Mucosa of descending colon (tissue), 3 donors: ENCODE data around the gene ZC3H11A. TPM values are rescaled to one million over a fixed set of nuclear protein-coding genes. Genes with fewer than 3 reads are reported as not detected.

Experiments used
- ATAC-seq: fragments of 200-7000 bp; cut with Tn5 transposase; one replicate; pipeline ENCODE4 v1.9.1; 2020; ENCODE audit warnings: mild to moderate bottlenecking, moderate library complexity
- DNase-seq, 3 donors: peaks; one replicate each; pipeline ENCODE4 v3.0.0-alpha.2; 2020
- H3K36me3 ChIP-seq: fragments of 200-600 bp; one replicate; pipeline ENCODE4 v1.8.0; 2021; ENCODE audit warnings: low read depth, mild to moderate bottlenecking
- H3K4me1 ChIP-seq: fragments of 200-600 bp; one replicate; pipeline ENCODE4 v1.8.0; 2021; ENCODE audit warnings: low read depth, mild to moderate bottlenecking
- H3K4me3 ChIP-seq: fragments of 200-600 bp; one replicate; pipeline ENCODE4 v1.8.0; 2021; ENCODE audit warnings: mild to moderate bottlenecking
- H3K9me3 ChIP-seq: fragments of 200-600 bp; one replicate; pipeline ENCODE4 v1.8.0; 2021; ENCODE audit warnings: mild to moderate bottlenecking
- intact Hi-C, 2 donors: fragments of 100-400 bp; cut with DNase I in 1 of 2; cut with micrococcal nuclease in 1 of 2; formaldehyde crosslinking; loops; one replicate each; pipeline versions ENCODE4 v1.11.0 to v1.11.1; 2022; cut with DNase I, micrococcal nuclease
- total RNA-seq, 3 donors: library from RNA; stranded (reverse); fragmentation: NEBNext Ultra II Directional in 2 of 3; extraction: Animal tissue kit (Norgen Biotek cat#: 25700) in 2 of 3; gene quantifications; one replicate each; pipeline versions ENCODE4 v1.2.1 to v1.2.4, GENCODE V29; 2021 to 2023
- TF ChIP-seq, protein P1 (sequence below): fragments of 200-600 bp; IDR thresholded peaks from one replicate; pipeline ENCODE4 v1.8.0; 2022; ENCODE audit warnings: antibody characterized with exemption, mild to moderate bottlenecking
- donor health status: DM: no; HTN: no; CAD: no; lungs with moderate emphysema.
- donor health status: DM: no; HTN: no; CAD: no.
- donor health status: DM: no; HTN: yes; CAD: no.

ZC3H11A gene
- total RNA-seq, 3 donors from 2014 or later, result 60.6 to 91.9 (median 61.4) TPM

DNA sequence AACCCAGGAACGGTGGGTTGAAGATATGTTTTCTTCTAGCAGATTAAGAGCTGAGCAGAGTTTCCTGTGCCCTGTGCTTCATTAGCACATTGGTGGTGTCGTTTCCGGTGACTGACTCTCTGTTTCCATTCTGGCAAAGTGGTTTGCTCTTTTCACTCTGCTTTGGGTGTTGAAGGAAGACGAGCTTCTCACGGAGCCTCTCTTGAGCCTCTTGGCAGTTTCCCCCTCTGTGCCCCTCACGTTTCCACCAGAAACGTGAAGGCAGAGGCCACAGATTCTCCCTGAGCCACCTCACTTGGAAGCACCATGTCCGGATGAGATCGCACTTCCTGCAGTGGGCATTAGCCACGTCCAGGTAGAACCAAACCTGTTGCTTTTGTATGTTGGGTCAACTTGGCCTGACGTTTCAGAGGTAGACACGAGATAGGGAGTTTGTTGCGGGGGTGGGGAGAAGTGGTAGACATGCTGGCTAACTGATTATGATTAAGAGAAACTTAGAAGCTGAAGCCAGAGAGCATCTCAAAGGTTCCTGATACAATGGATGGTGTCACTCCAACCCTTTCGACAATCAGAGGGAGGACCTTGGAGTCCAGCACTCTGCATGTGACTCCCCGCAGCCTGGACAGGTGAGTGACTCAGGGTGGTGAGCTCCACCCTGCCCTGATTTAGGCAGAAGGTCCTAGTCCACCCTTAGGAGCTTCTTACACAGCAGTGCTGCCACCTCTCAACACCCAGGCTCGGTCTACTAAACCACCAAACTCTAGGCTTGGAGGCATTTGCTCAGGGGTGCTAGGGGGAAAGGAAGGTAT, 30.2 kb upstream of the ZC3H11A start, which contains the start of gene LAX1:
Gene LAX1, plus strand, starts transcription at position 155 of the 809 bp plus-strand sequence. Its CDS starts 383 bp downstream, at position 538.
- no peak within 1 kb of the TSS for H3K4me3 ChIP-seq
- TF ChIP-seq, protein P1, sequence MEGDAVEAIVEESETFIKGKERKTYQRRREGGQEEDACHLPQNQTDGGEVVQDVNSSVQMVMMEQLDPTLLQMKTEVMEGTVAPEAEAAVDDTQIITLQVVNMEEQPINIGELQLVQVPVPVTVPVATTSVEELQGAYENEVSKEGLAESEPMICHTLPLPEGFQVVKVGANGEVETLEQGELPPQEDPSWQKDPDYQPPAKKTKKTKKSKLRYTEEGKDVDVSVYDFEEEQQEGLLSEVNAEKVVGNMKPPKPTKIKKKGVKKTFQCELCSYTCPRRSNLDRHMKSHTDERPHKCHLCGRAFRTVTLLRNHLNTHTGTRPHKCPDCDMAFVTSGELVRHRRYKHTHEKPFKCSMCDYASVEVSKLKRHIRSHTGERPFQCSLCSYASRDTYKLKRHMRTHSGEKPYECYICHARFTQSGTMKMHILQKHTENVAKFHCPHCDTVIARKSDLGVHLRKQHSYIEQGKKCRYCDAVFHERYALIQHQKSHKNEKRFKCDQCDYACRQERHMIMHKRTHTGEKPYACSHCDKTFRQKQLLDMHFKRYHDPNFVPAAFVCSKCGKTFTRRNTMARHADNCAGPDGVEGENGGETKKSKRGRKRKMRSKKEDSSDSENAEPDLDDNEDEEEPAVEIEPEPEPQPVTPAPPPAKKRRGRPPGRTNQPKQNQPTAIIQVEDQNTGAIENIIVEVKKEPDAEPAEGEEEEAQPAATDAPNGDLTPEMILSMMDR, result no peak
- H3K36me3 ChIP-seq, result no peaks in the 10 kb centered on the region
- intact Hi-C loops, result no loop called here
- peaks cover 11% of the 10 kb centered on the region for H3K4me1 ChIP-seq
- ATAC-seq, result peak; percentile 53
- no peaks in the 10 kb centered on the region for H3K9me3 ChIP-seq
- peak in 1 of 3 donors; percentile 56 for DNase-seq

DNA sequence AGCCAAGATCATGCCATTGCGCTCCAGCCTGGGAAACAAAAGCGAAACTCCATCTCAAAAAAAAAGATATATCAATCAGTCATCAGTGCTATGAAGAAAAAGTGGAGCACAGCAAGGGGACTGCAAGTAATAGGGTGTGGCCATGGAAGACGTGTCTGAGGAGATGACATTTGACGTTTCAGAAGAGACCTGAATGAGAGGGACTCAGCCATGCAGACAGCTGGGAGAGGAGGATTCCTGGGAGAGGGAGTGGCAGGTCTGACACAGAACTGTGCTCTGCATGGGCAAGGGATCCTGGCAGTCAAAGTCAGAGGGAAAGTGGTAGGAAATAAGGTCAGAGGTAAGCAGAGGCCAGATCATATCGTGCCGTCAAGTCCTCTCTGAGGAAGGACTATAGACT, 27.2 kb upstream of the ZC3H11A start:
- Histone ChIP-seq H3K4me3 (no peak overlapping the region), H3K36me3 (no peaks in the 10 kb centered on the region), H3K4me1 (peaks cover 11% of the 10 kb centered on the region), H3K9me3 (no peaks in the 10 kb centered on the region)
- TF ChIP-seq, protein P1, result no peak
- intact Hi-C loops, result no loop called here
- ATAC-seq (peak; percentile 31), DNase-seq (peak in 2 of 3 donors; percentile 40)

DNA sequence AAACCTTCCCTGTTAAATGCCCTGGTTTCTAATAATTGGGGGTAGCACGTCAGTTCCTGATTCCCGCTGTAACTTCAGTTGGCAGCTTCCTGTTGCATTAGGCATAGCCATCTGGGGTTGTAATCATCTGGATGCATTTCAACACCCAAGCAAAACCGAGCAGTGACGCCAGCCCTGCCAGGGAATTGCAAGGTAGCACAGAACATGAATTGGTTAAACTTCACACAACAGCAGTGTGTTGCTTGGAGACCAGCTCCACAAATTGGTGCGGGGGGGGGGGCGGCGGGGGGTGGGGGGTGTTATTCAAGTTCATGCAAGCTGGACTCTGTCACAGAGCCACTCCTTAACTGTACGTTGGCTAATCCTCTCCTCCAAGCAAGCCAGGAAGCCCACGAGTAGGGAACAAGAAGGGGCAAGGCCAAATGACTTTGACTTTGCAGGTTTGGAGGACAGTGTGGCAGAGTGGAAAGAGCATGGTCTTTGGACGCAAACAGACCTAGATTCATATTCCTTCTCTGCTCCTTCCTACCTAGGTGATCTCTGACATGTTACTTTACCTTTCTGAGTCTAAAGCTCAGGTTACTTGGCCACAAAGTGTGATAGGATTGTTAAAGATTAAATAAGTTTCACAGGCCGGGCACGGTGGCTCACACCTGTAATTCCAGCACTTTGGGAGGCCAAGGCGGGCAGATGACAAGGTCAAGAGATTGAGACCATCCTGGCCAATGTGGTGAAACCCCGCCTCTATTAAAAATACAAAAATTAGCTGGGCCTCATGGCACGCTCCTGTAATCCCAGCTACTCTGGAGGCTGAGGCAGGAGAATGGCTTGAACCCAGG, 25.7 kb upstream of the ZC3H11A start:
- peaks cover 11% of the 10 kb centered on the region for H3K4me1 ChIP-seq
- no peaks in the 10 kb centered on the region for H3K36me3 ChIP-seq
- DNase-seq, result peak; percentile 86 to 89 (median 87)
- no peak overlapping the region for H3K4me3 ChIP-seq
- TF ChIP-seq, protein P1, result no peak
- ATAC-seq, result peak; percentile 89
- no peaks in the 10 kb centered on the region for H3K9me3 ChIP-seq
- intact Hi-C loops, result no loop called here

DNA sequence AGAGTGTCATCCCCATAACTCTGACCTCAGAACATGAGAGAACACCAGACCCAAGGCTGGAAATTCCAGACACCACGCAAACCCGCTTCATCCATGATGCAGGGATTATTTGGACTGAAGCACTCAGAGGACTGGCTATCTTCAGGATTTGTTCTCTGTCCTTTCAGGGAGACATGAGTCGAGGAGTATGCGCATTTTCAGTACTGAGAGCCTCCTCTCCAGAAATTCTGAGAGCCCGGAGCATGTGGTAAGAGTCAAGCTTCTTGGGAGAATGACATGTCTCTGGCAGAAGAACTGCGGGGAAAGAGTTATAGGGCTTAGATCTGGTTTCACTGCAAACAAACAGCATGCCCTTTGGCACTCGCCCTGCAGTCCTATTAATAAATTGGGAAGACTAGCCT, 23.5 kb upstream of the ZC3H11A start:
- H3K4me3 ChIP-seq, result no peak overlapping the region
- TF ChIP-seq, protein P1, result no peak
- intact Hi-C loops, result no loop called here
- no peaks in the 10 kb centered on the region for H3K9me3 ChIP-seq
- H3K36me3 ChIP-seq, result no peaks in the 10 kb centered on the region
- ATAC-seq (no peak), DNase-seq (no peak)
- peaks cover 15% of the 10 kb centered on the region for H3K4me1 ChIP-seq

DNA sequence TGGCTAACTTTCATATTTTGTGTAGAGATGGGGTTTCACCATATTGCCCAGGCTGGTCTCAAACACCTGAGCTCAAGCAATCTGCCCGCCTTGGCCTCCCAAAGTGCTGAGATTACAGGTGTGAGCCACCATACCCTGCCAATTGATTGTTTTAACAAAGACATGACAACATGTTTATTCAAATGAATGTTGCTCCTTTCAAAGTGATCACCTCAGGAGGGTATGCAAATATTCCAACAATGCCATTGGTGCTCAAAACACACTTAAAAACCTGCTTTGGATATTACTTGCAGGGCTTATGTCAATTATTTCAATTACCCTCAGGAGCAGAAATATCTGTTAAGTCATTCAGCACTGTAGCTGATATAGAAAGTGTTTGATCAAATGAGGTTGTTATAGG, 22.6 kb upstream of the ZC3H11A start:
- Histone ChIP-seq H3K9me3 (no peaks in the 10 kb centered on the region), H3K4me1 (peaks cover 15% of the 10 kb centered on the region), H3K36me3 (no peaks in the 10 kb centered on the region), H3K4me3 (no peak overlapping the region)
- DNase-seq (no peak), ATAC-seq (no peak)
- intact Hi-C loops, result no loop called here
- TF ChIP-seq, protein P1, result no peak
